NCI-H1694 treated with DMSO at 0.1 percent for 48 hours (cell line): ENCODE data around the gene ITGB4.

Source experiments
- DNase-seq: peaks from one replicate; lab custom pipeline; 2025; lab: John Stamatoyannopoulos, UW

The ITGB4 gene

DNA sequence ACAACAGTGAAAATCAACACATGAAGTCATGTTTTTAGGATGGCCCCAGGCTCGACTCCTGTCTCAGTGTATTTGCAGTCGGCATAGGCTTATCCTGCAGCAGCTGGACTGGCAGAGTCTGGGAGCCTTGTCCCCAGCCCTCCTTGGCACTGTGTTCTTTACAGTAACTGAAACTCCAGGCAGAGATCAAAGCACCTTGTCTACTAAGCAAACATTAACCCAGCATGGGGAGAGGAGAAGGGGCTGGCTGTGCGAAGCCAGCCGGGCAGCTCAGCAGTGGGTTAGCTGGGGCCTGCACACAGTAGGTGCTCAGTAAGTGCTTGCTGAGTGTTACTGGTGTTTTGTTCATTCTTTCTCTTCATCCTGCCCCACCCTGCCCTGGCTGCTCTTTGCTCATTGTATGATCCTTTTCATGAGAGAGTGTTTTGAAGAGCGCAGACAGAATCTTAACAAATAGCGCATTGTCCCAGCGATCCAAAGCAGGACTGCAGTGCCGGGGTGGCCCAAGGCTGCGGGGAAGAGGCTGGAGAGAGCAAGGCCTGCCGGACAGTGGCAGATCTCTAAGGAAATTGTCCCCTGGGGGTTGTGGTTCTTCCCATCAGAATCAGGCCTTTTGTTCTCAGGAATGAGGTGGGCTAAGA, 23.5 kb upstream of the ITGB4 start:
- no peak for DNase-seq

DNA sequence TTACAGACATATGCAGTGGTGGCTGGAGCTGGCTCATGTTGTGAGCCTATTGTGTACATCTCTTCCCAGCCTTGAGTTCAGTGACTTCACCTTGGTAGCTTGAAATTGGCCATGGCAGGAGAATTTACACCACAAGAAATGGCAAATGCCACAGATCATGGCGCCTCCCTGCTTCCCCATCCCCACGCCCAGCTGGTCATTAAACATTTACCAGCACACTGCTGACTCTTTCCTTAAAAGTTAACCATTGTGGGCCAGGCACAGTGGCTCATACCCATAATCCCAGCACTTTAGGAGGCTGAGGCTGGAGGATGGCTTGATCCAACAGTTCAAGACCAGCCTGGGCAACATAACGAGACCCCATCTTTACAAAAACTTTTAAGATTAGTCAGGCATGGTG, 22.6 kb upstream of the ITGB4 start:
- DNase-seq: no peak

DNA sequence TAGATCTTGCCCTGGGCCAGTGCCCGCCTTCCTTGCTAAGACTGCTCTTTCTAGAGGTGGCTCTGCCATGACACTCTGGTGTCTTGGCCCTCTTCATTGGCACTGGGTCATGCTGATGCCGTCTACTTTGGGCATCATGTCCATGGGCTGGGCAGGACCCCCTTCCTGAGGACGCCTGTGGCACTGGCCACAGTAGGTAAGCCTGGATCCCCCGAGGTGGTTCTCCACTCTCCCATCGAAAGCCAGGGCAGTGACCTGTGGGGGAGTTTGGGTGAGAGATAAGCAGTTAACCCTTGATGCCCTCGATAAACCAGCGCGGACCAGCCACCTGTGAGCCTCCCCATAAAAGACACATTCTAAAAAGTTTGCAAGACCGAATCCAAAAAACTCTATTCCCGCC, 20.0 kb upstream of the ITGB4 start:
- no peak for DNase-seq

DNA sequence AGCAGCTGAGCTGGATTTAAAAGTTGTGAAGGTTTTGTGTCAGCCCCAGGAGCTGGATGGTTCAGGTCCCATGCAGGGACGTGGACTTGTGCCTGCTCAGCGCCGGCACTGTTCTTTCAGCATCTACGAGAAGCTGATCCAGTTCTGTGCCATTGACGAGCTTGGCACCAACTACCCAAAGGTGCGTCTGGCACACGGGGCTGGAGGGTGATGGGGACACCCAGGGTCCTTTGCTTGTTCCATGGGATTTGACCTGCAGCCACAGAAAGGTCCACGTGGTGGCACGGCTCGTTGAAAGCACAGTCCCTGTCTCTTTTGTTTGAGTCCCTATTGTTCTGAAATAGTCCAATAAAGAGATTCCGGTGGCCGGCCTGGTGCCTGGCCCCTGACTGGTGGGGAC, 18.1 kb upstream of the ITGB4 start:
- DNase-seq: no peak

GRCh38 chr17:75703591-75703990, 17.7 kb upstream of the ITGB4 start:
- DNase-seq: no peak

DNA sequence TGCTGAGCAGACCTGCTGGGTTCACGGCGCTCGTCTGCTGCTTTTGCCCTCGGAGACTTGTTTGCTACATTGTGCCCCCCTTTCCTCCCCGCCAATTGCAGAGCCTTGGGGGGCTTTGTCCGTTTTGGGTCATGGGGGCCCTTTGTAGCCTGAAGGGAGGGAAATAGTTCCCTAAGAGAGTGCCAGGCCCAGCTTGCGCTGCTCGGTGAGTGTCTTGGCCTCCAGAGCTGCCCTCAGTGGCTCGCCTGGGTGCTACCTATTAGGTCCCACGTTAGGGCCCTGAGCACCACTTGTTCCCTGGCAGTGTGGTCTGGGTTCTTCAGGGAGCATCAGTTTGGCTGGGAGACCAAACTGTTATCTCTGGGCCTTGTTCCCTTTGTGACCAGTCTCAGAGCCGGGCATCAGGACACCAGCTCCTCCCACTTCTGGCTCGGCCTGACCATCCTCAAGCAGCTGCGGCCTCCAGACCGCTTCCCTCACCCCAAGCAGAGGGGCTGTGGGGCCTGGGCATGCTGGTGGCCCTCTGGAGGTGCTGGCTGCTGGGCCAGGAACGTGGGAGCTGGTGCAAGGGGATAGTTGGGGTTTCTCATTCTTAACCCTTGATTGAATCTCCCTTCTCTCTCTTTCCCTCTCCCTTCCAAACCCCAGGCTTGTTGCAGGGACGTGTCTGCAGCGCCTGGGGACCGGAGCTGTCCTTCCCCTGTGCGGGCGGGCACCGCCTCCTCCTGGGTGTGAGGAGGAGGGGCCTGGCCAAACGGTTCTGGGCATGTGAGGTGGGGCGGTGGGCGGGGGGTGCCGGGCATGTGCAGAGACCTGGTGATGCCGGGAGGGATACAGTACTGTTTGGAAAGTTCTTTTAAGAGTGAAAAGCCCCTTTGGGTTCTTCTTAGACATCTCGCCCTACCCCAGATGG, 16.0 kb upstream of the ITGB4 start:
- DNase-seq: no peak

GRCh38 chr17:75706042-75706728, 15.1 kb upstream of the ITGB4 start:
- DNase-seq: no peak

DNA sequence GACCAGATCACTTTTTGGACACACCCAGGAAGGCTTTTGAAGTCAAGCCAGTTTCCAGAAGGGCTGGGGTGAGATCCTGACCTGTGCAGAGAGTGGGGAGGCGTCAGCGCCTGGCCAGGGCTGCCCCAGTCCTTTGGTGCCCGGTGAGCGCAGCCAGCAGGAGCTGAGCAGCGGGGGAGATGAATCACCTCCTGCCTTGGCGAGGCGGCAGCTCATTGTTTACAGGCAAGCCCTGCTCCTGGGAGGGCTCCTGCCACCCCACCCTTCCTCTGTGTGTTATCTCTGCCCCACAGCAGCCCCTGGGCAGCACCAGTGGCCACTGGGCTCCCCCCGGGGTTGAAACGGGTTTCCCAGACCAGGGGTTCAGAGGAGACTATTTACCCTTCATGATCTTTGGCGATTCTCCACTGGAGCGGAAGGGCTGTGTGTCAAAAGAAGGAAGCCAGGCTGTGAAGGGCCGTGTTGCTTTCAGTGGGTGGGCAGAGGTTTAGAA, 14.1 kb upstream of the ITGB4 start:
- no peak for DNase-seq

- no peak for DNase-seq
Measured at GRCh38 chr17:75712446-75712845, 8.8 kb upstream of the ITGB4 start.

GRCh38 chr17:75719732-75720131, 1.5 kb upstream of the ITGB4 start:
- no peak for DNase-seq

DNA sequence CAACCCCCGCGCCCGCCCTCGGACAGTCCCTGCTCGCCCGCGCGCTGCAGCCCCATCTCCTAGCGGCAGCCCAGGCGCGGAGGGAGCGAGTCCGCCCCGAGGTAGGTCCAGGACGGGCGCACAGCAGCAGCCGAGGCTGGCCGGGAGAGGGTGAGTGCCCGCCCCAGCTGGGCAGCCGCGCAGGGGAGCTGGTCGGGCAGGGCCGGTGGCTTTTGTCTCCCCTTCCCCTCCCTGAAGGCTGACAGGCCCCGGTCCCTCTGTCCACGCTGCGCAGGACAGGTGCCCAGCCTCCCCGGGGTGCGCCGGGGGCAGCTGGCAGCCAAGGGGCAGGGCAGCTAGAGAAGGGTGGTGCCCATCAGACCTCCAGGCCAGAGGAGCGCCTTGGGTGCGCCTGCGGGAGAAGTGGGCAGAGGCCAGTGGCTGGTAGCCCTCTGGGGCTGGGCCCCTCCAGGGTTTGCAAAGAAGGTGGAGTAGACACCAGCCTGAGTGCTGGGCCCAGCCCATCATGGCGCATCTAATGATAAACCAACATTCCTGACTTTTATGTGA, 278 bp downstream of the ITGB4 start:
- no peak for DNase-seq

DNA sequence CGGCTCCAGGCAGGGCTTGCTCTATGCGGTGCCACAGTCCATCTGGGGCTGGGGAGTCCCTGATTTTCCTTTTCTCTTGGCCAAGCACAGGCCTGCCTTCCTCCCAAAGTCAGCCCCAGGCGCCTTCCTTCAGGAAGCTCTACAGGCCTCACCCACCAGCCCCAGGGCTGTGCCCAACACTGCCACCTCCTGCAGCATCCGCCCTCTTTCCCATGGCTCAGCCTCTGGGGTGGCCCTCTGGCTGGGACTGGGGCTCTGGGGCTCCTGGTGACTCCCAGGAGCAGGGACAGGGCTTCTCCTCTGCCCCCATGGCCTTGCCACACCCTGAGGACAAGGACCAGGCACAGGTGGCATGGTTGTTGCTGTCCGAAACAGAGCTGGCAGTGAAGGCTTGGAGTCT, 817 bp downstream of the ITGB4 start:
- DNase-seq: no peak

DNA sequence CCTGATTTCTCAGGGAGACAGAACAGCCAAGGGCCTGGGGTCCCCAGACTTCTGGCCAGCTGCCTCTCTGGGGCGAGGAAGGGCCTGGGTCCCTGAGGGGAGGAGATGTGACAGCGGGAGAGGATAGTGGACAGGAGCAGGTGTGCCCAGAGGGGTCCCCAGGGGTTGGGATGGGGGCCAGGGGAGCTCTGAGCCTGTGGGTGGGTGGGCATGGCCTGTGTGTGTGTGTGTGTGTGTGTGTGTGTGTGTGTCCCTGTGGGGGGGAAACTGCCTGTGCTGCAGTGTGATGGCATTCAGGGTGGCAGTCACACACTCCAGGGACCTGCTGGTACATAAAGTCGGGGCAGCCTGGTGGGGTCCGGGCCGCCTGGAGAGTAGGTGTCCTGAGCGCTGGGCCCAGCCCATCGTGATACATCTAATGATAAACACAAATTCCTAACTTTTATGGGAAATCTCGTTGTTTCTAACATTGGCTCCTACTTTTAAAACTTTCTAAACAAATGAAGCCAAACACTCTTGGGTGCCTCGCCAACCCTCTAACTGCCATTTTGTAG, 1.4 kb downstream of the ITGB4 start:
- DNase-seq: no peak

DNA sequence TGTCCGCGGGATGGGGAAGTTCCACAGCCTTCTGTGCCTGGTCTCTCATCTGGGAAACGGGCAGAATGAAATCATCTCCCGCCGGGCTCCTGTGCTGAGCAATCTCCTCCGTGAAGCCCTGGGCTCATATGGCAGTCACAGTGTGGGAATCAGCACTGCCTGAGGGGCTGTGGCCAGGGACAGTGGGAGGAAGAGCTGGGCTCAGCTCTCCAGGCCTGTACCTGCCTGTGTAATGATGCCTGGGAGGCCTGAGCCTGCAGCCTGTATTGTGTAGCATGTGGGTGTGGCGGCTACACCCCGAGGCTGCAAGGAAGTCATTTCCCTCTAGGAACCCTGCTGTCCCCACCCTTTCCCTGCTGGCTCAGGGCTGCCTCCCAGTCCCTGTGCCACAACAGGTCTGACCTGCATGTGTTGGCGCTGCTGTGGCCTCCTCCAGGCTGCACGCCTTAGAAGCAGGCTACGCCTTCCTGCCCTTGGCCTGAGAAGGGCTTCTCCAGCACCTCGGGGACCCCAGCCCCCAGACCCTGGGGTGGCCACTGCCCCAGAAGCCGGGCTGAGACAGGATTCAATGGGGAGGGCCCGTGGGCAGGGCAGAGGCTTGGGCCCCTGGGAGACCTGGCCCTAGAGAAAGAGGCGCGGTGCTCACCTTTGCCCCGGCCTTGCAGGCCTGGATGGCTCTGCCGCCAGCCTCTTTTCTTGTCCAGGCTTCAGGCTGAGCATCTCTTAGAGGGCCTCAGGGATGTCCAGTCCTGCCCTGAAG, 2.1 kb downstream of the ITGB4 start:
- no peak for DNase-seq

- no peak for DNase-seq
Measured at GRCh38 chr17:75724016-75725003, 3.1 kb downstream of the ITGB4 start.

DNA sequence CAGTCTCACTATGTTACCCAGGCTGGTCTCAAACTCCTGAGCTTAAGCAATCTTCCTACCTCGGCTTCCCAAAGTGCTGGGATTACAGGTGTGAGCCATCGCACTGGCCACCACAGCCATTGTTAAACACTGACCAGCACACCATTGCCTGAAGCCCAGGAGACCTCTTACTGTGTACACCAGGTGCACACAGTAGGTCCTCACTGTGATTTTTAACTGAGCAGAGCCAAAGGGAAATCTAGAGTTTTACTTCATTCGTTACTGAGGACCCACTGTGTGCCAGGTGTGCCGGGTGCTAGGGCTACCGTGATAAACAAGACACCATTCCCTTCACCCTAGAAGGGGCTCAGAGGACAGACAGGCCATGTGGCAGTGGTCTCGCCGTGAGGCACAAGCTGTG, 4.2 kb downstream of the ITGB4 start:
- DNase-seq: no peak

GRCh38 chr17:75727391-75727790, 6.1 kb downstream of the ITGB4 start:
- DNase-seq: no peak

DNA sequence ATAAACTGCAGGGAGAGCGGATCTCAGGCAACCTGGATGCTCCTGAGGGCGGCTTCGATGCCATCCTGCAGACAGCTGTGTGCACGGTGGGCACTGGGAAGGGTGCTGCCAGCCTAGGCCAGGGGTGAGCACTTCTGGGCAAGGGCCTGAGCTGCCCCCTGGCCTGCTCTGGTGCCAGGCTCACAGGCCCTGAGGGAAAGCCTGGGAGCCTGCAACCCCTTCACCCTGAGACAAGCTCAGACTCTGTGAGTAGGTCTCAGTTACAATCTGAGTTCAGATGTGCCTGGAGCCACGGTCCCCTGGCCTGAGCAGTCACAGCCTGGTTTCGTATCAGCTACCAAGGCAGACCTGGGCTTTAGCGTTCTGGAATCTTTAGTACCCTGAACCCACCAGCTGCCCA, 8.1 kb downstream of the ITGB4 start:
- DNase-seq: no peak

DNA sequence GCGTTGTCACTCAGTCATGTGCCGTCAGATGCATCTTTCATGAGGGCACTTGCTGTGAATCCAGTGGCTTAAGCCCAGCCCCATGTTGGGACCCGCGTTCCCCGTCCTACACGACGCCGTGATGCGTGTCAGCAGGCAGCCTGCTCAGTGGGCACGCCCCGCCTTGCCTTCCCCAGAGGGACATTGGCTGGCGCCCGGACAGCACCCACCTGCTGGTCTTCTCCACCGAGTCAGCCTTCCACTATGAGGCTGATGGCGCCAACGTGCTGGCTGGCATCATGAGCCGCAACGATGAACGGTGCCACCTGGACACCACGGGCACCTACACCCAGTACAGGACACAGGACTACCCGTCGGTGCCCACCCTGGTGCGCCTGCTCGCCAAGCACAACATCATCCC, 8.8 kb downstream of the ITGB4 start:
- no peak for DNase-seq

DNA sequence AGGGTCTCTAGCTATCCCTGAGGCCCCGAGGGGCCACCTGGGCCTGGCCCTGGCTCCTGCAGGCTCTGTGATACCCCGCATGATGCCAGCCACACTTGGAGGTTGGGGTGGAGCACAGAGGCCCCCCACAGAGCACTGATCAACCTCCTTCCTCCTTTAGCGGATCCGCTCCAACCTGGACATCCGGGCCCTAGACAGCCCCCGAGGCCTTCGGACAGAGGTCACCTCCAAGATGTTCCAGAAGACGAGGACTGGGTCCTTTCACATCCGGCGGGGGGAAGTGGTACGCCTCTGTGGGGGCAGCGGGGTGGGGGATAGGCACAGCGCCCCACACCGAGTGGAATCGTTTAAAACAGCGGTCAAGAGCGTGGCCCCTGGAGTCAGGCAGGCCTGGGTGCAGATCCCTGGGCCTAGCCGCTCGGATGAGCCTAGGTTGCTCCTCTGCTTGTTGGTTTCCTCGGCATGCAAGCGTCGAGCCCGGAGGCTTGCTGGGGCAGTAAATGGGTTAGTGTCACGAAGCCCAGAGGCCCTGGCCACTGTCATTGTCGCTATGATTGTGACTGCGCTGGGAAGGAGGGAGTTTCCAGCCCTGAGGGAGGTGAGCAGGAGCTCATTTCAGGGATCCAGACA, 9.9 kb downstream of the ITGB4 start:
- no peak for DNase-seq
